GM19438 (cell line): ENCODE data around the gene UNKL.

ENCODE experiments used
- ATAC-seq: cut with Tn5 transposase; IDR thresholded peaks from one replicate; pipeline ENCODE4 v1.9.1; 2021; ENCODE audit warnings: low read depth; ENCODE audit not compliant: unreplicated experiment

The UNKL gene

GRCh38 chr16:1432388-1433262 is 18.1 kb upstream of the UNKL start:
- ATAC-seq: no peak

DNA sequence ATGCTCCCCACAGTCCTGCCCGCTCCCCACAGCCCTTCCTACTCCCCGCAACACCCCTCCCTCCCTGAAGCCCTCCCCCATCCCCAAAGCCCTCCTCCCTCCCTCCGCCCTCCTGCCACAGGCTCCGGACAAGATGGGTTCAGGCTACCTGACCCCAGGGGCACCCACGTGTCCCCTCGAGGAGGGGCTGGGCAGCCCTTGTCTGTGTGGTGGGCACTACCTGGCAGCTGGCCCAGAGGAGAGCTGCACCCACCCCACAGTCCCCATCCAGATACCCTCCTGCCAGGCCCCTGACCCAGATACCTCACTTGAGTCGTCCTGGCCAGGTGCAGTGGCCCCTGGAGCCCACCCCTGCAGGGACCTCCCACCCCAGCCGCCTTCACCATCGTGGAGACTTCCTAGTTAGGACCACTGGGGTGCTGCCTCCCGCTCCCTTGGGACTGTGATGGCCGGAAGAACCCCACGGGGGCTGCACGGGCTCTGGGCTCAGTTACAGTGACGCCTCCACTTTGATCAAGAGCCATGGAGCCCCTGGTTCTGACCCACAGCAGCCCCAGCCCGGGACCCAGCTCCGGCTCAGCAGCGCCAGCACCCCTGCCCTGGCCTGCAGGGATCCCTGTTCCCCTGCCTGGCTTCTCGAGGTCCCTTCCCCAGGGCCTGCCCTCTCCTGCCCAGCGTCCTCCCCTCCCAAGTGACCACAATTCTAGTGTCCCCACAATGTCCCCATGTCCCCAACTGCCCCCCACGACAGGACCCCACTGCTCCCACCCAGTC is 17.2 kb upstream of the UNKL start:
- no peak for ATAC-seq

DNA sequence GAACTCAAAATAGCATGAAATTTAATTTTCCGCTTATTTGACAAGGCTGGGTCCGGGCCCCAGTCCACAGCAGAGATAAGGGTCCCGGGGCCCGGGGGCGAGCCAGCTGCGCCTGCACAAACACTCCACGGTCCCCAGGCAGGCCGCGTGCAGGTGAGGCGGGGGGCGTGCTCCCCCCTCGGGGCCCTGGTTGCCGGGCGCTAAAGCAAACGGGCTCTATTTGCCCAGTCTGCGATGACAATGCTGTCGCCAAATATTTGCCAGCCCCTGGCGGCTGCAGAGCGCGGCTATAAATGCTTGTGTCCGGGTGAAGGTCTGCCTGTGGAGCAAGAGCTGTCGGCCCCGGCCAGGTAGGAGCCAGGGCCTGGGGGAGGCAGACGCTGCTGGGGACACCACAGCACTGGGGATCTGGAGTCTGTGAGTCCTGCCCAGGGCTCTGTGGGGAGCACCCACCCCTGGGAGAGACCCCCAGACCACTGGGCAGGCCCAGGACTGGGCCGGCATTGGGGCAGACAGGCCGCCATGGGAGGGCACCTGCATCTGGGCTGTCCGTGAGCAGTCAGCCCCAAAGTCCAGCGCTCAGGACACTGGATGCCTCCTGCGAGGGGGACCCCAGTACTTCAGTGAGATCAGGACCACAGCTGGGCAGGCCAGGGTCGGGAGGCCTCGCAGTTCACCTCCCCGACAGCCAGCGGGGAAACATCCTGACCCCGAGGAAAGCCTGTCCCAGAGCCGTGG is 16.4 kb upstream of the UNKL start, which contains the start of gene PERCC1:
PERCC1 (plus strand) TSS at position 320 of the 738 bp plus-strand sequence. CDS start 1,516 bp downstream, outside the sequence.
- ATAC-seq: no peak

- ATAC-seq: no peak
These were observed 15.8 kb upstream of the UNKL start for GRCh38 chr16:1430214-1430758.

GRCh38 chr16:1429631-1430030 is 15.1 kb upstream of the UNKL start:
- ATAC-seq: no peak

- no peak for ATAC-seq
These were observed 14.5 kb upstream of the UNKL start for GRCh38 chr16:1429012-1429411.

GRCh38 chr16:1428511-1428910 is 14.0 kb upstream of the UNKL start:
- no peak for ATAC-seq

DNA sequence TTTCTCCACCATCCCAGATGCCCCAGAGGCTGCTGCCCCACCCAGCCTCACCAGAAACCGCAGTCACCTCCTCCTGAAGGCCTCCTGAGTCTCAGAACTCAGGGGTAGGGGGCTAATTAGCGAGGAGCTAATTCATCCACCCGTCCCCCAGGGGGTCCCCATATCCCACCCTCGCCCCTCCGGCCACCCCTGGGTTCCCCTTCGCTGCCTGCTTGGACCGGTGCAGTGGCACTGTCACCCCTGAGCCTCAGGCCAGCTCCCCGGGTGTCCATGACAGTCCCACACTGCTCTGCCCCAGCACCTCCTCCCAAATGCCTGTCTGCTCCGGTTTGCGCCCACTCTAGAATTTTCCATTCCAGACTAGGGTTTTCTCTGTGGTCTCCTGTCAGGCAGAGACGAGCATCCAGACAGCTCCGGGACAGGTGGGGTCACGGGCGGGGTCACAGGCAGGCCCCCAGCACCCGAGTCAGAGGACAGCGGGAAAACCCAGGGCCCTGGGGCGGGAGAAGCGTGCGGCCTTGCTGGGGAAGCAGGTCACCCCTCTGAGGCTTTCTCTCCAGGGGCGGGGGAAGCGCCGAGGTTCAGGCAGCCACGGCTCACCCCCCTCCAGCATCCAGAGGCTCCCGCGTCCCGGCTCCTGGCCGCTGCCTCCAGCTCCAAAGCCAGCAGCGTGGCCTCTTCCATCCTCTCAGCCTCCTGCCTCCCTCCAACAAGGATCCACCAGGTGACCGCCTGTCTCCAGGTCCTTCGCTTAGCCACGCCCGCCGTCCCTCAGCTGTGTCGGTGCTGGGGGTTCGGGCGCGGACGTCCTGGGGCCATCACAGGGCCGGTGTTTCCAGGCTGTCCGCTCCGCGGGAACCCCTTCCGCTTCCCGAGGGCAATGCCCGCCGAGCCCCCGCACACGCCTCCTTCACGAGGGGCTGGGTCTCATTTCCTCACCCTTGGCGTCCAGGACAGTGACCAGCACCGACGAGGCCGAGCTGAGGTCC is 13.3 kb upstream of the UNKL start:
- ATAC-seq: no peak

DNA sequence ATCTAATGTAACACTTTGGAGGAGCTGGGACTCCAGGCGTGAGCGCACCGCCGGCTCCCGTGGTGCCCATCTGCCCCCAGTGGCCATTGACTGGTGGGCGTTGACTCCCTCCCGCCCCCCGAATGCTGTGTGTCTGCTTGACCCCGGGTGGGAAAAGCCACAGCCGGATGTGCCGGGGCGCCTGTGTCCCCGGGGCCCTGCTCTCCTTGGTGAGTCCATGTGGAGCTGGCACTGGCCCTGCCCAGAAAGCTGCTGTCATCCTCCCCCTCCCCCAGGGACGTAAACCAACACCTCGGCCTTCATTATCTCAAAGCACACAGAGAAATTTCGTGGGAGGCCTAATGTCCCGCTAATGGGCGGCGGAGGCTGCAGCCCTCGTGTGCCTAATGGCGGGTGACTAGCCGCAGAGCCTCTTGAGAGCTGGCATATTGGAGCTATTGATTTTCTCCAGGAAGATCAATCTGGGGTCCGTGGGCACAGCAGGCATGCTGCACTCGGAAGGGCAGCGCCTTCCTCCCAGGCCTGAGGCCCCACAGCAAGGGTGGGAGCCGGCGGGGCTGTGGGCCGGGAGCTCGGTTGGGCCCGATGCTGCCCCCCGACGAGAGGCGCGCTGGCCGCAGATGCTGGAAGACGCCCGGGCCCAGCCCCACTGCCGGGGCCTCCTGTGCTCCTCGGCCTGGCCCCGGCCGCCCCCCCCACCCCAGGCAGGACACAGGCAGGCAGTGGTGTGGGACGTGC is 12.4 kb upstream of the UNKL start:
- ATAC-seq: no peak

- ATAC-seq: no peak
These were observed 11.3 kb upstream of the UNKL start for GRCh38 chr16:1425616-1426370.

DNA sequence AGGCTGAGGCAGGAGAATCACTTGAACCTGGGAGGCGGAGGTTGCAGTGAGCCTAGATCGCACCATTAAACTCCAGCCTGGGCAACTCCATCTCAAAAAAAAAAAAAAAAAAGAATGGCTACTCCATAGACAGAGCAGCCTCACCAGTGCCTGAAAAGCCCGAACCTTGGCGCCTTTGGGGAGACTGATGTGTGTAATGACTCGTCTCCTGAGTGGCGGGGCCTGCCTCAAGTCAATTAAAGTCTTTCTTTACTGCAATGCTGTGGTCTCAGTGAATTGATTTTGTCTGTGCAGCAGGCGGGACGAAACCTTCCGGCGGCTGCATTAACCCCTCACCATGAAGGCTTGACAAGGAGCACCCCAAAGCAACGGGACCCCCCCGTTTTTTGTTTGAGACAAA is 9.5 kb upstream of the UNKL start:
- ATAC-seq: no peak

DNA sequence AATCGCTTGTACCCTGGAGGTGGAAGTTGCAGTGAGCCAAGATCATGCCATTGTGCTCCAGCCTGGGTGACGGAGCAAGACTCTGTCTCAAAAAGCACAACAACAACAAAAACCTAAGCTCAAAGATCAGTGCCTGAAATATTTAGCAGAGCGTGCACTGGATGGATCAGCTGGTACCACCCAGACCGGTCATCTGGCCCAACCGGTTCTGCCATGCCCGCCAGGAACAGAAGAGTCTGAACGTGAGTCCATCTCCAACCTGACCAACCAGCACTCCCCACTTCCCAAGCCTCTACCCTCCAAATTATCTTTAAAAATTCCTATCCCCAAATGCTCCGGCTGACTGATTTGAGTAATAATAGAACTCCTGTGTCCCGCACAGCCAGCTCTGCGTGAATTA is 7.6 kb upstream of the UNKL start:
- no peak for ATAC-seq

- ATAC-seq: no peak
These were observed 5.6 kb upstream of the UNKL start for GRCh38 chr16:1420111-1420539.

DNA sequence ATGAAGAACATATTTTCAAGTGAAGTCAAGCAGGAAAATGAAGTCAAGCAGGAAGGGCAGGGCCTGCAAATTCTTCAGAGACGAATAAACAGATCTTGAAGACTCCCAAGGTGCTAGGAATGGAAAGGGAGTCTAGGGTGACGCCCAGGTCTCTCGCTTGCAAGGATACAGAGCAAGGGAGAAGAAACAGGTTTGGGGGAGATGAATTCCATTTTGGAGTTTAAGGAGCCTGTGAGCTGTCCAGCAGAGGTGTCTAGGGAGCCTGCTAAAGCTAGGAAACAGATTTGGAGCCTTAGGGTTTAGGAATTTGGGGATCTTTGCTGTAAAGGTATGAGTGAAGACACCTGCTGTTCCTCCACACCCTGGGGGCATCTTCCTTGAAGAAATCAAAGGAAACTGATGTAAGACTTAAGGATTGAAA is 2.0 kb upstream of the UNKL start:
- ATAC-seq: no peak

GRCh38 chr16:1413684-1414531 is 596 bp downstream of the UNKL start:
- ATAC-seq: no peak

GRCh38 chr16:1412847-1413246 is 1.7 kb downstream of the UNKL start:
- no peak for ATAC-seq

- no peak for ATAC-seq
These were observed 6.2 kb downstream of the UNKL start for GRCh38 chr16:1408171-1408837.
